ENCODE results near the gene DNASE1L1.

GRCh38 chrX:154403858-154404257 is 5.2 kb downstream of the DNASE1L1 start:
- TF ChIP-seq CTCF (IDR thresholded peaks at IDR 0.05) = no peak
- TF ChIP-seq POLR2A (IDR thresholded peaks at IDR 0.05) = no peak
